Measurements from ENCODE around the gene QRFP. TPM values are rescaled to one million over a fixed set of nuclear protein-coding genes. Genes with fewer than 3 reads are reported as not detected.

QRFP gene
- total and polyA plus RNA-seq, 4 donors, result 0.05 TPM; not detected in 3

GRCh38 chr9:130862747-130863146, 33.9 kb downstream of the QRFP start:
- Histone ChIP-seq H3K27me3 (ENCODE audit: control insufficient read depth in 4 of 4, insufficient read depth in 4 of 4, low read length in 3 of 4) (no peaks in the 10 kb centered on the region), H3K9ac (ENCODE audit: low read depth in 1 of 2, low read length in 2 of 2) (no peak overlapping the region), H3K4me1 (ENCODE audit: control insufficient read depth in 4 of 4, insufficient read depth in 4 of 4, low read length in 3 of 4) (peaks cover 0 to 5% (median 0%) of the 10 kb centered on the region in 4 donors), H3K9me3 (ENCODE audit: control insufficient read depth in 4 of 4, low read length in 3 of 4) (no peaks in the 10 kb centered on the region), H3K27ac (ENCODE audit: low read depth in 1 of 2, low read length in 2 of 2) (no peak overlapping the region), H3K36me3 (ENCODE audit: control insufficient read depth in 4 of 4, insufficient read depth in 3 of 4, low read depth in 1 of 4, low read length in 3 of 4) (peaks cover 0 to 10% (median 2%) of the 10 kb centered on the region in 4 donors), H3K4me3 (ENCODE audit: low read depth in 1 of 3, low read length in 3 of 3) (no peak overlapping the region)
- 93% methylated on average over 23 of the region's 23 CpGs for WGBS
- TF ChIP-seq JUND (IDR thresholded peaks at IDR 0.05), result no peak
- TF ChIP-seq CTCF (IDR thresholded peaks at IDR 0.05; ENCODE audit: low read depth, low read length, missing input control), result no peak
- TF ChIP-seq HNF4A (conservative IDR thresholded peaks at IDR 0.05), result no peak
- no peak for TF ChIP-seq ZBTB33 (IDR thresholded peaks at IDR 0.05)
- TF ChIP-seq GABPA (IDR thresholded peaks at IDR 0.05 in 1 of 2, conservative IDR thresholded peaks at IDR 0.05 in 1 of 2), result no peak
- no peak for TF ChIP-seq NR2F2 (IDR thresholded peaks at IDR 0.05)
- TF ChIP-seq REST (IDR thresholded peaks at IDR 0.05), result no peak
- TF ChIP-seq RAD21 (IDR thresholded peaks at IDR 0.05), result no peak
- no peak for TF ChIP-seq TAF1 (conservative IDR thresholded peaks at IDR 0.05)
- no peak for TF ChIP-seq FOXA2 (IDR thresholded peaks at IDR 0.05)
- TF ChIP-seq ATF3 (IDR thresholded peaks at IDR 0.05), result no peak
- TF ChIP-seq SP1 (IDR thresholded peaks at IDR 0.05), result no peak
- no peak for TF ChIP-seq FOXA1 (IDR thresholded peaks at IDR 0.05)
- no peak for TF ChIP-seq HNF4G (IDR thresholded peaks at IDR 0.05)
- no peak for TF ChIP-seq EGR1 (IDR thresholded peaks at IDR 0.05; ENCODE audit: low read depth in 2 of 2)
- TF ChIP-seq YY1 (IDR thresholded peaks at IDR 0.05), result no peak
- TF ChIP-seq MAX (IDR thresholded peaks at IDR 0.05), result no peak
- no peak for TF ChIP-seq RXRA (IDR thresholded peaks at IDR 0.05)
- no peak for DNase-seq (ENCODE audit: low spot score)

Data from liver (tissue), 9 donors.